BE2C (cell line): ENCODE data around the gene CD2.
"Not testable (repeated sequence)": the region's sequence is repeated elsewhere in the genome, so short reads cannot be mapped to it uniquely, and the experiment has no call there.

Experiments used
- DNase-seq: peaks from one replicate; pipeline ENCODE4 v3.0.0-alpha.2; 2020
- H3K27me3 ChIP-seq: fragments of 250-450 bp; sonication (Bioruptor Pico); 2 replicates; pipeline ENCODE4 v1.5.1; 2020; ENCODE audit warnings: mild to moderate bottlenecking
- H3K36me3 ChIP-seq: fragments of 250-450 bp; sonication (Bioruptor Pico); 2 replicates; pipeline ENCODE4 v1.5.1; 2020; ENCODE audit warnings: mild to moderate bottlenecking
- H3K4me1 ChIP-seq: fragments of 250-450 bp; sonication (Bioruptor Pico); 2 replicates; pipeline ENCODE4 v1.5.1; 2020
- H3K4me3 ChIP-seq: 2 replicates; pipeline ENCODE4 v1.5.1; 2011; ENCODE audit warnings: low read depth, low read length
- H3K9me3 ChIP-seq: fragments of 250-450 bp; sonication (Bioruptor Pico); 2 replicates; pipeline ENCODE4 v1.5.1; 2020
- TF ChIP-seq, protein P1 (sequence below): IDR thresholded peaks from 2 replicates; pipeline ENCODE4 v1.5.1; 2012; ENCODE audit warnings: mild to moderate bottlenecking, low read depth, low read length

CD2 gene

DNA sequence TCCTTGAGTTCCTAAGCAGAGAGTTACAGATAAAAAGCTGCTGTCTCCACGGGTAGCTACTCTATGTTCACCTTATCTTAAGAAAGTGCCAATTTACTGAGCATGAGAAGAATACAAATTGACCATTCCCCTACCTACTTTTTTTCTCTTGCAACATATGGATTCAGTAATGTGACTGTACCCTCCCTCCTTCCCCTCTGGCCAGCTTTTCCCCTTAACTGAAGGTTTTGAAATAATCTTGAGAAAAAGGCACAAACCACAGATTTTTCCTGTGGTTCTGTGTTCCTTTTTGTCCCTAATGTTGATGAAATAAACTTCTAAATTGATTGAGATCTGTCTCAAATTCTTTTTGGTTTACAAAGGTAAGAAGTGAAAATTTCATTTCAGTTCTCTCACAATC is 2.6 kb upstream of the CD2 start:
- TF ChIP-seq, protein P1, sequence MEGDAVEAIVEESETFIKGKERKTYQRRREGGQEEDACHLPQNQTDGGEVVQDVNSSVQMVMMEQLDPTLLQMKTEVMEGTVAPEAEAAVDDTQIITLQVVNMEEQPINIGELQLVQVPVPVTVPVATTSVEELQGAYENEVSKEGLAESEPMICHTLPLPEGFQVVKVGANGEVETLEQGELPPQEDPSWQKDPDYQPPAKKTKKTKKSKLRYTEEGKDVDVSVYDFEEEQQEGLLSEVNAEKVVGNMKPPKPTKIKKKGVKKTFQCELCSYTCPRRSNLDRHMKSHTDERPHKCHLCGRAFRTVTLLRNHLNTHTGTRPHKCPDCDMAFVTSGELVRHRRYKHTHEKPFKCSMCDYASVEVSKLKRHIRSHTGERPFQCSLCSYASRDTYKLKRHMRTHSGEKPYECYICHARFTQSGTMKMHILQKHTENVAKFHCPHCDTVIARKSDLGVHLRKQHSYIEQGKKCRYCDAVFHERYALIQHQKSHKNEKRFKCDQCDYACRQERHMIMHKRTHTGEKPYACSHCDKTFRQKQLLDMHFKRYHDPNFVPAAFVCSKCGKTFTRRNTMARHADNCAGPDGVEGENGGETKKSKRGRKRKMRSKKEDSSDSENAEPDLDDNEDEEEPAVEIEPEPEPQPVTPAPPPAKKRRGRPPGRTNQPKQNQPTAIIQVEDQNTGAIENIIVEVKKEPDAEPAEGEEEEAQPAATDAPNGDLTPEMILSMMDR: no peak
- Histone ChIP-seq H3K4me1 (no peaks in the 10 kb centered on the region), H3K9me3 (no peaks in the 10 kb centered on the region), H3K4me3 (no peak overlapping the region), H3K27me3 (no peaks in the 10 kb centered on the region), H3K36me3 (no peaks in the 10 kb centered on the region)
- no peak for DNase-seq

DNA sequence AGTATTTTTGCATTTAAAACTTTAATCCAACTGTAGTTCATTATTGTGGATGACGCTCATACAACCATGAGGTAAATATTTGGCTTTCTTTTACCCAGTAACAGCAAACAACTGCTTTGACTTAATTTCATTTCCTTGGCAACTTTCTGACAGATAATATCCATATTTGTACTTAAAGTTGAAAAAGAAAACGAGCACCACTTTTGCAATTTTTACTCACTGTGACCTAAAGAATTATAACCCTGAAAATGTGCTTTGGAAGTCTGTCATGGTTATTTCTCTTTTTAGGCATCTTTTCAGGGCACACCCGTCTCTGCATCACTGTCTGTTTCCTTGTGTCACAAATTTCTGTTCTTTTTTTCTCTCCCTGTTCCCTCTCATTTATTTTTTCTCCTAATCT is 918 bp upstream of the CD2 start:
- TF ChIP-seq, protein P1: no peak
- no peaks in the 10 kb centered on the region for H3K4me1 ChIP-seq
- no peaks in the 10 kb centered on the region for H3K9me3 ChIP-seq
- no peak overlapping the region for H3K4me3 ChIP-seq
- H3K27me3 ChIP-seq: no peaks in the 10 kb centered on the region
- no peaks in the 10 kb centered on the region for H3K36me3 ChIP-seq
- DNase-seq: no peak

DNA sequence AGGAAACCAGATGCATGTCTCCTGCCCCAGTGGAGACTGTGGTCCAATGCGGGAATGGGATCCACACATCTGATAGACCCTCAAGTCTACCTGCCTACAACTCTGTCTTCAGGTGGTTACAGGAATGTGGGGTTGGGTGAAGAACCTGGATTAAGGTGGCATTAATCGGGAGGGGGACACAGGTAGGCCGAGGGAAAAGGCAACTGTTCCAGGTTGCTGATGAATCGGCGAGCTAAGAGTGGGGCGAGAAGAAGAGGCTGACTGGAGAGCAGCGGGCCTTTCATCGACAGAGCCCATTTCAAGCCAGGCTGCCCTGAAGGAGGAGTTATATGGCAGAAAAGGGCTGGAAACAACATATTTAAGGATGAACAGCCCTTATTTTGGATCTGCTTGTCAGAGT is 836 bp downstream of the CD2 start:
- H3K4me1 ChIP-seq: no peaks in the 10 kb centered on the region
- no peaks in the 10 kb centered on the region for H3K36me3 ChIP-seq
- no peak overlapping the region for H3K4me3 ChIP-seq
- H3K9me3 ChIP-seq: no peaks in the 10 kb centered on the region
- no peak for DNase-seq
- TF ChIP-seq, protein P1: no peak
- H3K27me3 ChIP-seq: no peaks in the 10 kb centered on the region

DNA sequence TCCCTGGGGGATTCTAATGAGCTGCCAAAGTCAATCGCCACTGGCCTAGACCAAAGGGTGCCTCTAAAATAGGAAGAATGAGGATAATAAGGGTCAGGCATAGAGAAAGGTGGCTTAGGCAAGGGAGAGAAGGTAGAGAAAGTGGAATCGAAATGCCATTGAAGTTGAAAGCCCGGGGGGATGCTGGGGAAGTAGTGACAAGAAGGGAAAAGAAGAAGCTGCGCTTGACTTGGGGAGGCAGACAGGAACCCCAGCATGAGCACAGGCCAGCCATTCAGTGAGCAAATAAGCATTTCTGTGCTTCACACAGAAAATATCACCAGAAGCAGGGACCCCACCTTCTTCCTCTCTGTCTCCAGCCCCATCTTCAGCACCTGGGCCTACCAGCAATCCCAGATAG is 1.5 kb downstream of the CD2 start:
- Histone ChIP-seq H3K27me3 (no peaks in the 10 kb centered on the region), H3K4me3 (no peak overlapping the region), H3K4me1 (no peaks in the 10 kb centered on the region), H3K36me3 (no peaks in the 10 kb centered on the region), H3K9me3 (no peaks in the 10 kb centered on the region)
- TF ChIP-seq, protein P1: no peak
- DNase-seq: no peak

DNA sequence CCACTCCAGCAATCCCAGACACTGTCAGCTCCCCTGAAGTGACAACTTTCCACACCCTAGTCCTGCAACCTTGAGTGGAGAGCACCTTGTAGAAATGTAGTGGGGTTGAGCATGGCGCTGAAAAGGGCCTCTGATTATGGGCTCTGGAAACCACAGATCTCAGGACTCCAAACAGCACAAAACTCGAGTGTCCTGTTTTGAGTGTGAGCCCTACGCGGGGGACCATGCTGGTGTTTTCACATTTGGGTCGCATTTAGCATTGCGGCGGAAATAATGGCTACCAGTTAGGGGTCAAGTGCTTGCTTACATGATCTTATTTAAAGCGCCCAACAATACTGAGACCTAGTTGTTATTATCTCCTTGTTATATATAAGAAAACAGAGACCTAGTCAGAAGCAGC is 1.9 kb downstream of the CD2 start:
- H3K4me3 ChIP-seq, H3K9me3 ChIP-seq, H3K36me3 ChIP-seq, H3K4me1 ChIP-seq, DNase-seq, H3K27me3 ChIP-seq: not testable (repeated sequence)

DNA sequence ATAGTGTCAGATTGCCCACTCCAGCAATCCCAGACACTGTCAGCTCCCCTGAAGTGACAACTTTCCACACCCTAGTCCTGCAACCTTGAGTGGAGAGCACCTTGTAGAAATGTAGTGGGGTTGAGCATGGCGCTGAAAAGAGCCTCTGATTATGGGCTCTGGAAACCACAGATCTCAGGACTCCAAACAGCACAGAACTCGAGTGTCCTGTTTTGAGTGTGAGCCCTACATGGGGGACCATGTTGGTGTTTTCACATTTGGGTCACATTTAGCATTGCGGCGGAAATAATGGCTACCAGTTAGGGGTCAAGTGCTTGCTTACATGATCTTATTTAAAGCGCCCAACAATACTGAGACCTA is 4.2 kb downstream of the CD2 start:
- H3K4me3 ChIP-seq, H3K36me3 ChIP-seq, DNase-seq, H3K9me3 ChIP-seq, H3K27me3 ChIP-seq, H3K4me1 ChIP-seq: not testable (repeated sequence)

DNA sequence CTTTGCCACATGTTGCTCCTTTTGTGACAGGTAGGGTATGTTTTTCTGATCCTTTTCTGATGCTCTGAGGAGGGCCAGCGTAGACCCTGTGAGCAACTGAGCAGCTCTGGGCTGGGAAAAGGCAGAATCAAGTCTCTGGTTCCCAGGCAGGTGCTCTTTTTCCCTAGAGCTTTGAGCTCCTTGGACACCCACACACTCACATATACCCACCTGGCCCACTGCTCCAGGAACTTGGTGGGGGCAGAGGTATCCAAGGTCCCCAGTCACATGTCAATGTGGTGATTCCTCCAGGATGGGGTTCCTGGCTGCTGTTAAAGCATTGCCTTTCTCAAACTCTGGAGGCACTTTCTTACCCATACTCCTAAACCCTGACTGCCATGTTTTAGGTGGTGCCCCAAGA is 5.4 kb downstream of the CD2 start:
- no peak for DNase-seq
- TF ChIP-seq, protein P1: no peak
- H3K9me3 ChIP-seq: no peaks in the 10 kb centered on the region
- no peak overlapping the region for H3K4me3 ChIP-seq
- H3K4me1 ChIP-seq: no peaks in the 10 kb centered on the region
- no peaks in the 10 kb centered on the region for H3K27me3 ChIP-seq
- H3K36me3 ChIP-seq: no peaks in the 10 kb centered on the region
